Small intestine (tissue), 7 donors: ENCODE data around the gene IGF2R. TPM values are rescaled to one million over a fixed set of nuclear protein-coding genes. Genes with fewer than 3 reads are reported as not detected.

Experiments
- DNase-seq, 2 donors: peaks; one replicate each; pipeline versions ENCODE4 v3.0.0 to v3.0.0-alpha.2; 2013
- FAIRE-seq: peaks from 2 replicates; lab custom pipeline; 2012; peaks lifted over from hg19 to GRCh38; lab: Jason Lieb, UNC
- H3K27ac ChIP-seq, 3 donors: one replicate each; pipeline ENCODE4 v1.5.1; 2013; ENCODE audit warnings: low read length in 2 of 3, mild to moderate bottlenecking in 2 of 3, control low read depth in 1 of 3, inconsistent platforms in 1 of 3, low read depth in 1 of 3, moderate library complexity in 1 of 3
- H3K27me3 ChIP-seq, 3 donors: one replicate each; pipeline ENCODE4 v1.6.1; 2013; ENCODE audit warnings: low read length in 3 of 3, inconsistent platforms in 1 of 3; ENCODE audit not compliant: control insufficient read depth in 3 of 3, insufficient read depth in 3 of 3
- H3K36me3 ChIP-seq, 3 donors: one replicate each; pipeline ENCODE4 v1.6.1; 2013; ENCODE audit warnings: low read length in 3 of 3, inconsistent platforms in 1 of 3, low read depth in 1 of 3, mild to moderate bottlenecking in 1 of 3, moderate library complexity in 1 of 3; ENCODE audit not compliant: control insufficient read depth in 3 of 3, insufficient read depth in 2 of 3
- H3K4me1 ChIP-seq, 3 donors: one replicate each; pipeline ENCODE4 v1.6.1; 2013; ENCODE audit warnings: low read length in 2 of 3, inconsistent platforms in 1 of 3, low read depth in 1 of 3, mild to moderate bottlenecking in 1 of 3, moderate library complexity in 1 of 3; ENCODE audit not compliant: control insufficient read depth in 3 of 3, insufficient read depth in 2 of 3
- H3K4me3 ChIP-seq, 3 donors: one replicate each; pipeline ENCODE4 v1.5.1; 2013; ENCODE audit warnings: low read length in 3 of 3, control low read depth in 1 of 3, inconsistent platforms in 1 of 3, low read depth in 1 of 3, mild to moderate bottlenecking in 1 of 3, moderate library complexity in 1 of 3
- H3K9me3 ChIP-seq, 2 donors: one replicate each; pipeline ENCODE4 v1.6.1; 2013; ENCODE audit warnings: low read depth in 1 of 2, low read length in 1 of 2; ENCODE audit not compliant: control insufficient read depth in 2 of 2, insufficient read depth in 1 of 2
- WGBS, 3 donors: extraction: QIAGEN DNeasy Blood & Tissue Kit; methylation state at CpG; one replicate each; pipeline ENCODE4 v1.1.7; 2013; 5-methylcytosine and 5-hydroxymethylcytosine counted together
- polyA plus RNA-seq, 4 donors: library from polyadenylated mRNA; stranded (reverse) in 3 of 4; unstranded in 1 of 4; fragments of 200-250 nt in 3 of 4; fragments of 120-200 nt in 1 of 4; gene quantifications; one replicate each; pipeline versions ENCODE4 v1.2.1 to v1.2.3, GENCODE V29; 2013
- donor health status: healthy with polysubstance abuse.
- donor health status: control.
- donor health status: control.
- donor health status: Bipolar disorder and iron deficiency.
- donor health status: healthy.

IGF2R gene
- polyA plus RNA-seq, 4 donors, result 4.9 to 111 (median 14.7) TPM

DNA sequence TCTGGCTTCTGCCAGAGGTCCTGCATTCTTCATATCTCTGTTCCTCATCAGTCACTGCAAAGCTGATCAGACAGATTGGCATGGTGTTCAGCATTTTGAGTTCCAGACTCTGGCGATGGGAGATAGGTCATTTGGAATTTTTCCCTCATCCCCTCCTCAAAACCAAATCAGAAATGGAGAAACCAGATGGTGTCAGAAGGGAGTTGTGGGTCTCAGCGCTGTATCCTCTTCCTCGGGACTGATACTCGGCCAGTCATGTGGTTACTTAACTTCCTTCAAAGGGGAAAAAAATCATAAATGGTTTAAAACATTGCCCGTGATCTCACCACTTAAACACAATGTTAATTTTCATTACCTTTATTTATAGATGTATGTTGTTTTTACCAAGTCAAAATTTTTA, 75.8 kb downstream of the IGF2R start:
- H3K4me1 ChIP-seq, result no peaks in the 10 kb centered on the region
- WGBS, 3 donors, result 87 to 91% (median 90%) methylated on average over 5 of the region's 5 CpGs
- no peak for DNase-seq
- no peak overlapping the region for H3K27ac ChIP-seq
- no peaks in the 10 kb centered on the region for H3K27me3 ChIP-seq
- FAIRE-seq, result no peak
- H3K4me3 ChIP-seq, result no peak overlapping the region
- H3K9me3 ChIP-seq, result no peaks in the 10 kb centered on the region
- H3K36me3 ChIP-seq, result peaks cover 33 to 75% (median 57%) of the 10 kb centered on the region in 3 donors

DNA sequence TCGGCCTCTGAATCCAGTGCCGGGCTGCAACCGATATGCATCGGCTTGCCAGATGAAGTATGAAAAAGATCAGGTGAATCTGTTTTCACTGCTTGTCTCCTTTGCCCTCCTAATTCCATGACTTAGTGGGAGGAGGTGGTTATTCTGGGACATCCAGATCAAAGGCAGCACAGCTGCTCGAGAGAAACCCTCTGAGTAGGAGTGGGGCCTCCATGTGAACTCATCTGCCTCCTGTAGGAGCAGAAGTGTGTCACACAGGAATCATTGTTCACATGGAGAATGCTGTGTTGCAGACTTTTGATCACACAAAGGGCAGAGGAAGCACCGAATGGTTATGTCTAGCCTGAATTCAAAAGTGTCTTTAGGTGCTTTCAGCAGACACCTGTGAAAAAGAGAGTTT, 79.6 kb downstream of the IGF2R start:
- Histone ChIP-seq H3K27me3 (no peaks in the 10 kb centered on the region), H3K4me3 (no peak overlapping the region), H3K4me1 (no peaks in the 10 kb centered on the region), H3K36me3 (peaks cover 32 to 69% (median 54%) of the 10 kb centered on the region in 3 donors), H3K9me3 (no peaks in the 10 kb centered on the region), H3K27ac (no peak overlapping the region)
- FAIRE-seq (no peak), DNase-seq (no peak)
- 86 to 91% (median 89%) methylated on average over 6 of the region's 6 CpGs for WGBS, 3 donors

DNA sequence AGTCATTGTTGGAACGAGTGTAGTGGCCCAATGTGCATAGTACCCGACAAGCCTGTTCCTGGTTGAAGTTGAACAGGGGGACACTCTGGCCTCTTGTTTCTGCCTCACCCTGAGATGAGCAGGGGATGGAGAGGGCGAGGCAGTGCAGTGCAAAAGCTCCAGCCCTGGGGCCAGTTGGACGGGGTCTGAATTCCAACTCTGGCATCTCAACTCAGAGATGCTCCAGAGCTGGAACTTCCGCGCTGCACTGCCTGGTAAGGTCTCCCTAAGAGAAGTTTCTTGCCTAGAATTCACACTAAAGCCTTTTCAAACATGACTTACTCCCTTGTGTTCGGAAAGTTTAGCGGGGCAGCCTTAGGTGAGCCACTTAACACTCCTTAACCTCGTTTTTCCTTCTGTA, 80.5 kb downstream of the IGF2R start:
- Histone ChIP-seq H3K27me3 (no peaks in the 10 kb centered on the region), H3K36me3 (peaks cover 30 to 74% (median 47%) of the 10 kb centered on the region in 3 donors), H3K4me1 (no peaks in the 10 kb centered on the region), H3K4me3 (no peak overlapping the region), H3K27ac (no peak overlapping the region), H3K9me3 (peaks cover 0 to 5% of the 10 kb centered on the region in 2 donors)
- no peak for DNase-seq
- no peak for FAIRE-seq
- 95 to 97% (median 96%) methylated on average over 9 of the region's 9 CpGs for WGBS, 3 donors

DNA sequence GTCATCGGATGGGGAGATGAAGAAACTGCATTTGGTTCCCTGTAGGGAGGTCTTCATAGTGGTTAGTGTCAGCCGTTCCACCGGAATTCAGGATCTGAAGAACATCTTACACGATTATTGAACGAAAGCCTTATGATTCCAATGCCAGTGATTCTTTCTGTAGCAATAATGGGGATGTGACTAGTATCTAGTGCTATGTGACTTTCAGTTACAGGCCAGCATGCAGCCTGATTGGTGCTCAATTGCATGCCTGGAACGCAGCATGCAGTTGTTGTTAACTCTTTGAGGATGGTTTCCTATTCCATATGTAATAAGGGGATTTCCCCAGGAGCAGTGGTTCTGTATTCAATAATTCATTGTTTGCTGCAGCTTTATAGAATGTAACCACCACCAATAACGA, 81.1 kb downstream of the IGF2R start:
- Histone ChIP-seq H3K9me3 (peaks cover 0 to 5% of the 10 kb centered on the region in 2 donors), H3K36me3 (peaks cover 26 to 77% (median 47%) of the 10 kb centered on the region in 3 donors), H3K4me1 (no peaks in the 10 kb centered on the region), H3K27me3 (no peaks in the 10 kb centered on the region), H3K4me3 (no peak overlapping the region), H3K27ac (no peak overlapping the region)
- 93 to 97% (median 94%) methylated on average over 7 of the region's 7 CpGs for WGBS, 3 donors
- DNase-seq (no peak), FAIRE-seq (no peak)

DNA sequence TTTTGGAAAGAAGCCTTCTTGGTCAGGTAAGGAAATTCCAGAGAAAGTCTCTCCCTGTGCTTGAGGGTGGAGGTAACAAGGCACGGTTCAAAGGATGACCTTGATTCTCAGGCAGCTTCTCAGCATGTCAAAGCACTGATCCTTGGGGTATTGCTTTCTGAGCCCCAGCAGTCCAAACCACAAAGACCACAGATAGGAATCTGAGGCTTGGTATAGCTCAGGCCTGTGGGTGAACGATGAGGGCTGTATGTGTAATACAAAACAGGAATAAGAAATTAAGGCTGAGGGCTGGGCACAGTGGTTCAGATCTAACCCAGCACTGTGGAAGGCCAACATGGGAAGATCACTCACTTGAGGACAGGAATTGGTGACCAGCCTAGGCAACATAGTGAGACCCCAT, 82.5 kb downstream of the IGF2R start:
- no peak for FAIRE-seq
- no peak for DNase-seq
- 78 to 89% (median 78%) methylated on average over 2 of the region's 2 CpGs for WGBS, 3 donors
- Histone ChIP-seq H3K4me3 (no peak overlapping the region), H3K9me3 (peaks cover 0 to 5% of the 10 kb centered on the region in 2 donors), H3K4me1 (no peaks in the 10 kb centered on the region), H3K27ac (no peak overlapping the region), H3K27me3 (no peaks in the 10 kb centered on the region), H3K36me3 (peaks cover 26 to 82% (median 45%) of the 10 kb centered on the region in 3 donors)

DNA sequence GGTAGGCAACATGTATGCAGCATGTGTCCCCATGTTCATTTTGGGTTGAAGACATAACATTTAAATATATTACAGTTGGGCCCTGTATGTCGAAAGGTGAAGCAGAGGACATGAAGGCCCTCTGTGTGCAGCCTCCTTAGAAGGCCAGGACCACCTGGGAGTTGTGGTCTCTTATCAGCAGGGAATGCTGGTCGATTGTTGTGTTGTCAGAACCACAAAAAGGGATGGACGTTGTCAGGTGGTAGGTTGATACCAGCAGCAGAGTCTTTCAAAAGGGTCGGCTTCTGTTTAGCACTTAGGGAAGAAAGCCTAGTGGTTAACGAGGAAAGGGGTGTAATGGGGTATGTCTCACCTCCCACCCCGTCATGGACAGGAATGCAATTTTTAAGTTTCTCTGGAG, 85.4 kb downstream of the IGF2R start:
- peaks cover 18 to 75% (median 39%) of the 10 kb centered on the region in 3 donors for H3K36me3 ChIP-seq
- H3K27ac ChIP-seq, result no peak overlapping the region
- DNase-seq (no peak), FAIRE-seq (no peak)
- WGBS, 3 donors, result 92 to 96% (median 93%) methylated on average over 6 of the region's 6 CpGs
- H3K4me3 ChIP-seq, result no peak overlapping the region
- peaks cover 0 to 4% (median 0%) of the 10 kb centered on the region in 3 donors for H3K4me1 ChIP-seq
- H3K9me3 ChIP-seq, result peaks cover 0 to 5% of the 10 kb centered on the region in 2 donors
- H3K27me3 ChIP-seq, result no peaks in the 10 kb centered on the region

DNA sequence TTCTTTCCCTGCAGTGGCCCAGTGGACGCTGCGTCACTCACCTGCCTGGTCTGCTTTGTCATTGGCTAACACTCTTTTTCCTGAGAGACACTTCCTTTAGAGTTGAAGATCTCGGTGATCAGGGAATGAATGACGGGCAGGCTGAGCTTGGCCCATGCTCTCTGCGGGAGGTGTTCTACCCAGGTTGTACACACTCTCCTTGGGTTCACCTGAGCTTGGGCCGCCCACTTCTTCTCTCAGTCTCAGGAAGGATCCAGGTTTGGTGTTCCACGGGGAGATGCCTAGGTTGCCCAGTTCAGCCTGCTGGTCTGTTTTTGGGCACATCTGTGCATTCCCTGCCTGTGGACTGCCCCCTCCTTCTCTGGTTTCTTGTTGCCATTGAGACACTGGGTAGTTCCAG, 86.0 kb downstream of the IGF2R start:
- H3K27me3 ChIP-seq, result no peaks in the 10 kb centered on the region
- WGBS, 3 donors, result 94 to 97% (median 95%) methylated on average over 7 of the region's 7 CpGs
- H3K36me3 ChIP-seq, result peaks cover 19 to 74% (median 37%) of the 10 kb centered on the region in 3 donors
- H3K4me3 ChIP-seq, result no peak overlapping the region
- H3K9me3 ChIP-seq, result peaks cover 0 to 5% of the 10 kb centered on the region in 2 donors
- H3K27ac ChIP-seq, result no peak overlapping the region
- FAIRE-seq (no peak), DNase-seq (no peak)
- H3K4me1 ChIP-seq, result peaks cover 0 to 4% (median 0%) of the 10 kb centered on the region in 3 donors

DNA sequence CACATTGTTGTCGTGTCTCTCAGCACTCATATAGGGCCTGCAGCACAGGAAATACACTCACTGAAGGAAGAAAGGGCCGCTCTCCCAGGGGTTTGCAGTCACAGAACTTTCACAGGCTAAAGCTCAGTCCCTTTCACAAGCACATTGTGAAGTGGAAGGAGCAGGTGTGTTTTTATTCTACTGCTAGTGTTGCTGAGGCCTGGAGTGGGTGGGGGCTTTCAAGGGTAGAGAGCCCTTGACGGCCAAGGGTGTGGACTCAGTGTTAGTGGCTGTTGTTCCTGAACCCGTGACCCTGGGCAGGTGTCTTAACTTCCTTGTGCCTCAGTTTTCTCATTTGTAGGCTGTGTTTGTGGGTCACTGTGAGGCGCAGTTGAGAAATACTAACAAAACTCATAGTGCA, 86.5 kb downstream of the IGF2R start:
- WGBS, 3 donors, result 72 to 84% (median 79%) methylated on average over 5 of the region's 5 CpGs
- no peak for DNase-seq
- Histone ChIP-seq H3K27ac (no peak overlapping the region), H3K4me1 (peaks cover 0 to 4% (median 0%) of the 10 kb centered on the region in 3 donors), H3K27me3 (no peaks in the 10 kb centered on the region), H3K4me3 (no peak overlapping the region), H3K9me3 (peaks cover 0 to 5% of the 10 kb centered on the region in 2 donors), H3K36me3 (peaks cover 19 to 73% (median 34%) of the 10 kb centered on the region in 3 donors)
- no peak for FAIRE-seq

DNA sequence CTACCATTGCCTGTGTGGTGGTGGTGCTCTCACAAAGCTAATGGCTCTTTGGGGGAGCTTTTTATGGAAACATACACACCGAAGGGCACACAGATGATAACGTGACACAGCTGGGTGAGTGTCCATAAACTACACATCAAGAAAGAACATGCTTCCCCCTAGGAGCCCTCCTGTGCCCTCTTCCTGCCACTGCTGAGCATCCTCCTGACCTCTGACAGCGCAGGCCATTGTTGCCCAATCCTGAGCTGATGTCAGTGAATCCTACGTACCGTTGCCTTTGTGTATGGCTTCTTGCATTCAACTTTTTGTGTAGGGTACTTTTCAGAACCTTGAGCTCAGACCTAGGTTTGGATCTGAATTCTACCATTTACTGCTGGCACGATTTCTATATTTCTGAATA, 86.9 kb downstream of the IGF2R start:
- 81 to 84% (median 83%) methylated on average over 6 of the region's 6 CpGs for WGBS, 3 donors
- no peaks in the 10 kb centered on the region for H3K27me3 ChIP-seq
- peaks cover 0 to 4% (median 0%) of the 10 kb centered on the region in 3 donors for H3K4me1 ChIP-seq
- no peak for DNase-seq
- H3K36me3 ChIP-seq, result peaks cover 19 to 72% (median 33%) of the 10 kb centered on the region in 3 donors
- no peak for FAIRE-seq
- no peak overlapping the region for H3K27ac ChIP-seq
- no peak overlapping the region for H3K4me3 ChIP-seq
- H3K9me3 ChIP-seq, result peaks cover 0 to 5% of the 10 kb centered on the region in 2 donors
